ENCODE data around the gene KLC3.

KLC3 gene

DNA sequence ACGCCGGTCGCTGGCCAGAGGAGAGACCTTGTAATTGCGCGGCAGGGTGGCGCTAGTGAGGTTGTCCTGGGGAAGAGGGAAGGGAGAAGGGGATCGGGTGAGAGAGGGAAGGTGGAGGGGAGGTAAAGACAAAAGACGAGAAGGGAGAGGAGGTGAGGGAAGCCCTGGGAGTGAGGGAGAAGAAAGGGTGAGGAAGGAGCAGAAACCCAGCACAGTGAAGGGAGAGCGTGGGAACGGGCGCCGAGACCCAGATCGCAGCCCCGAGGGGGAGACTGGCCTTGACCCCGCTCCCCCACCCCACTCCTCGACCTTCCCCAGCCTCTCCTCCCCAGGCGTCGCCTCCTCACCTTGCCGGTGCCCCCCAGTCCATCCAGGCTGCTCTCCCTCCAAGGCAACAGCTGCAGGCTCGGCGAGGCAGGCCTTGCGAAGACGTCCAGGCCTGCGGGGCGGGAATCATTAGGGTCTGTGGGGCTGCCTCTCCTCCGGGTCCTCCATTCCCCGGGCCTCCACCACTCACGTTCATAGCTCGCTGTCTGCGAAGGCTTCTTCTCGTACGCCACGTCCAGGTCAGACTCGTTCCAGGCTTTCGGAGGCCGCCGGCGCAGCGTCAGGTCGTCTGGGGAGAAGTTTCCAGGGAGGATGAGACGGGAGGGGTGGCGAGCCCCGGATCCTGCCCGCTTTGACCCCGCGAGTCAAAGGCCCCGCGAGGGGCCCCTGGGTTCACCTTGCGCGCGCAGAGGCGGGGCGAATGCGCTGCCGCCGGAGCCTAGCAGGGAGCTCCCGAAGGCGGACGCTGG lies 55.5 kb downstream of the KLC3 start:
- Histone ChIP-seq H3K4me1 (ENCODE audit: insufficient read depth, insufficient read length) (peaks cover 11% of the 10 kb centered on the region), H3K27me3 (ENCODE audit: insufficient read depth, insufficient read length) (no peaks in the 10 kb centered on the region), H3K9me3 (ENCODE audit: insufficient read depth, low read length) (no peaks in the 10 kb centered on the region), H3K9ac (ENCODE audit: insufficient read length, low read depth) (peak overlapping the region; percentile 10), H3K4me3 (ENCODE audit: insufficient read length, low read depth) (no peak overlapping the region), H3K36me3 (ENCODE audit: insufficient read depth, insufficient read length, low read length) (peaks cover 38% of the 10 kb centered on the region)
- TF ChIP-seq ZNF274 (IDR thresholded peaks at IDR 0.05; ENCODE audit: low read depth, low read length) = no peak
- TF ChIP-seq YY1 (IDR thresholded peaks at IDR 0.05; ENCODE audit: insufficient read depth, insufficient read length) = no peak
- TF ChIP-seq SUZ12 (IDR thresholded peaks at IDR 0.05; ENCODE audit: extremely low read depth, insufficient read depth, insufficient read length) = no peak
- no peak for DNase-seq (ENCODE audit: low read depth, low spot score)

DNA sequence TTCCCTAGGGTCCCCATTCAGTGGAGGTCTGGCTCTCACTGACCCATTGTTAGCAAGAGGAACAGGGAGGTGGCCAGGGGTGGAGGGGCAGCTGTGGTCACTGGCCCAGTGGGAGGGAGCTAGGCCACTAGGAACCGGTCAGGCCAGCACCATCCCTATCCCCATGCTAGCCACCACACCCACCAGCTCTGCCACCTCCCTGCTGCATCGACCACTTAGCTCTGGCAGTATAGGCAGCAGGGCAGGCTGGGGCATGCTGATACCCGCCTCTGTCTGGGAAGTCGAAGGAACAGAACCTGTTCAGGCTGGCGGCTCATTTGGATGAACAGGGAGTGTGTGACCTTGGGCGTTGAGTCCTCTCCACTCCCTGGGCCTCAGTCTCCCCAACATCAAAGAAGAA lies 59.6 kb downstream of the KLC3 start:
- Histone ChIP-seq H3K4me3 (ENCODE audit: insufficient read length, low read depth) (no peak overlapping the region), H3K4me1 (ENCODE audit: insufficient read depth, insufficient read length) (peaks cover 8% of the 10 kb centered on the region), H3K36me3 (ENCODE audit: insufficient read depth, insufficient read length, low read length) (peaks cover 18% of the 10 kb centered on the region), H3K9ac (ENCODE audit: insufficient read length, low read depth) (no peak overlapping the region), H3K27me3 (ENCODE audit: insufficient read depth, insufficient read length) (no peaks in the 10 kb centered on the region), H3K9me3 (ENCODE audit: insufficient read depth, low read length) (no peaks in the 10 kb centered on the region)
- TF ChIP-seq SUZ12 (IDR thresholded peaks at IDR 0.05; ENCODE audit: extremely low read depth, insufficient read depth, insufficient read length) (no peak), ZNF274 (IDR thresholded peaks at IDR 0.05; ENCODE audit: low read depth, low read length) (no peak), YY1 (IDR thresholded peaks at IDR 0.05; ENCODE audit: insufficient read depth, insufficient read length) (no peak)
- DNase-seq (ENCODE audit: low read depth, low spot score) = no peak
